Fibroblast of skin of abdomen (primary cell): ENCODE results near the gene NPS. TPM values are rescaled to one million over a fixed set of nuclear protein-coding genes. Genes with fewer than 3 reads are reported as not detected.

Experiments
- DNase-seq: peaks from one replicate; pipeline ENCODE4 v3.0.0-alpha.2; 2013
- polyA plus RNA-seq, 2 experiments: library from polyadenylated mRNA; unstranded; fragments of 120-200 nt; gene quantifications; one replicate each; pipeline ENCODE4 v1.2.1, GENCODE V29; 2013; ENCODE audit not compliant: insufficient read length in 2 of 2

The NPS gene
- not detected for polyA plus RNA-seq (2013, experiment 1 of 2; ENCODE audit: insufficient read length)
- polyA plus RNA-seq (2013, experiment 2 of 2; ENCODE audit: insufficient read length), result not detected

GRCh38 chr10:127549009-127549408 is at the start of gene NPS:
TSS of gene NPS (plus strand) at chr10:127549309. CDS start at chr10:127549369, 60 bp downstream.
- DNase-seq, result no peak

GRCh38 chr10:127500127-127500526 is 49.0 kb upstream of the NPS start:
- no peak for DNase-seq

GRCh38 chr10:127506094-127506493 is 43.0 kb upstream of the NPS start:
- DNase-seq, result no peak

- no peak for DNase-seq
Measured at GRCh38 chr10:127522298-127522697, 26.8 kb upstream of the NPS start.

- DNase-seq, result no peak
Measured at GRCh38 chr10:127523476-127523875, 25.6 kb upstream of the NPS start.

GRCh38 chr10:127524229-127524628 is 24.9 kb upstream of the NPS start:
- no peak for DNase-seq

GRCh38 chr10:127524908-127525665 is 24.0 kb upstream of the NPS start:
- no peak for DNase-seq

GRCh38 chr10:127525686-127526085 is 23.4 kb upstream of the NPS start:
- no peak for DNase-seq

- DNase-seq, result no peak
Measured at GRCh38 chr10:127526161-127526560, 22.9 kb upstream of the NPS start.

- no peak for DNase-seq
Measured at GRCh38 chr10:127527320-127527719, 21.8 kb upstream of the NPS start.

GRCh38 chr10:127527891-127528290 is 21.2 kb upstream of the NPS start:
- no peak for DNase-seq

GRCh38 chr10:127532193-127532592 is 16.9 kb upstream of the NPS start:
- DNase-seq, result no peak

GRCh38 chr10:127532659-127533058 is 16.4 kb upstream of the NPS start:
- no peak for DNase-seq

- no peak for DNase-seq
Measured at GRCh38 chr10:127534074-127534473, 15.0 kb upstream of the NPS start.

- DNase-seq, result no peak
Measured at GRCh38 chr10:127534496-127534895, 14.6 kb upstream of the NPS start.

- no peak for DNase-seq
Measured at GRCh38 chr10:127535802-127536515, 13.2 kb upstream of the NPS start.

- no peak for DNase-seq
Measured at GRCh38 chr10:127536972-127537760, 11.9 kb upstream of the NPS start.

- DNase-seq, result no peak
Measured at GRCh38 chr10:127537924-127538323, 11.2 kb upstream of the NPS start.

GRCh38 chr10:127548022-127548421 is 1.1 kb upstream of the NPS start:
- DNase-seq, result no peak

- DNase-seq, result no peak
Measured at GRCh38 chr10:127550861-127551260, 1.8 kb downstream of the NPS start.

- no peak for DNase-seq
Measured at GRCh38 chr10:127552446-127552845, 3.3 kb downstream of the NPS start.

GRCh38 chr10:127553417-127553816 is 4.3 kb downstream of the NPS start:
- DNase-seq, result no peak

- peak; percentile 9 for DNase-seq
Measured at GRCh38 chr10:127556916-127557315, 7.8 kb downstream of the NPS start.
